Spinal cord (tissue), 10 donors: ENCODE measurements around the gene ECT2L. TPM values are rescaled to one million over a fixed set of nuclear protein-coding genes. Genes with fewer than 3 reads are reported as not detected.

Experiments used
- DNase-seq, 6 donors: peaks; one replicate each; pipeline versions ENCODE4 v3.0.0 to v3.0.0-alpha.2; 2013 to 2015; ENCODE audit warnings: low spot score in 6 of 6, low read depth in 4 of 6
- H3K27ac ChIP-seq: one replicate; pipeline ENCODE4 v1.5.1; 2013; ENCODE audit warnings: low read depth, low read length, control low read depth
- H3K27me3 ChIP-seq: one replicate; pipeline ENCODE4 v1.6.1; 2013; ENCODE audit warnings: low read length; ENCODE audit not compliant: control insufficient read depth, insufficient read depth
- H3K36me3 ChIP-seq: one replicate; pipeline ENCODE4 v1.6.1; 2013; ENCODE audit warnings: low read length; ENCODE audit not compliant: control insufficient read depth, insufficient read depth
- H3K4me1 ChIP-seq: one replicate; pipeline ENCODE4 v1.6.1; 2013; ENCODE audit warnings: low read length; ENCODE audit not compliant: control insufficient read depth, insufficient read depth
- H3K4me3 ChIP-seq: one replicate; pipeline ENCODE4 v1.5.1; 2013; ENCODE audit warnings: low read depth, low read length, control low read depth
- H3K9me3 ChIP-seq: one replicate; pipeline ENCODE4 v1.6.1; 2013; ENCODE audit warnings: low read length; ENCODE audit not compliant: control insufficient read depth, insufficient read depth
- WGBS: methylation state at CpG from one replicate; pipeline ENCODE4 v1.1.5; 2013; ENCODE audit warnings: missing lambda C conversion rate; ENCODE audit not compliant: insufficient coverage; 5-methylcytosine and 5-hydroxymethylcytosine counted together
- polyA plus RNA-seq, 2 donors: library from polyadenylated mRNA; unstranded; fragments of 120-200 nt; gene quantifications; one replicate each; pipeline ENCODE4 v1.2.1, GENCODE V29; 2013; ENCODE audit not compliant: insufficient read length in 2 of 2
- total RNA-seq, 2 donors: library from RNA; depleted of rRNA in 1 of 2; stranded (reverse); fragments of 120-200 nt in 1 of 2; fragments of >200 nt in 1 of 2; gene quantifications; one replicate each; pipeline versions ENCODE4 v1.2.3 to v1.2.4, GENCODE V29; 2013 to 2014
- donor health status: healthy.

The ECT2L gene
- total and polyA plus RNA-seq, 4 donors, result 0.54 to 0.99 (median 0.78) TPM

DNA sequence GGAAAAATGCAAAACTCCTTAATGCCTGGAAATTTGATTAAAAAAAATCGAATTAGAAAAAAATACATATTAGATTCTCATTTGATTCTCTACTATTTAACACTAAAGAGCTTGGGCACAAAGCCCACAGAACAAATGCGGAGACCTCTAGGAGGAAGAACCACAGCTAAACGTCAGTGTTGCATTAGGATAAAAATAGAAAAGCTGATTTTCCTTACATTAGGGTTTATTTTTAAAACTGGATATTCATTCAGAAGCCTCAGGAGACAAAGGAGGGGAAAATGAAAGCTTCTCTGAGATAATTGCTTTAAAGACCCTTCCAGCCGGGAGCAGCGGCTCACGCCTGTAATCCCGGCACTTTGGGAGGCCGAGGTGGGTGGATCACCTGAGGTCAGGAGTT is 77.3 kb downstream of the ECT2L start:
- H3K27ac ChIP-seq, result no peak overlapping the region

DNA sequence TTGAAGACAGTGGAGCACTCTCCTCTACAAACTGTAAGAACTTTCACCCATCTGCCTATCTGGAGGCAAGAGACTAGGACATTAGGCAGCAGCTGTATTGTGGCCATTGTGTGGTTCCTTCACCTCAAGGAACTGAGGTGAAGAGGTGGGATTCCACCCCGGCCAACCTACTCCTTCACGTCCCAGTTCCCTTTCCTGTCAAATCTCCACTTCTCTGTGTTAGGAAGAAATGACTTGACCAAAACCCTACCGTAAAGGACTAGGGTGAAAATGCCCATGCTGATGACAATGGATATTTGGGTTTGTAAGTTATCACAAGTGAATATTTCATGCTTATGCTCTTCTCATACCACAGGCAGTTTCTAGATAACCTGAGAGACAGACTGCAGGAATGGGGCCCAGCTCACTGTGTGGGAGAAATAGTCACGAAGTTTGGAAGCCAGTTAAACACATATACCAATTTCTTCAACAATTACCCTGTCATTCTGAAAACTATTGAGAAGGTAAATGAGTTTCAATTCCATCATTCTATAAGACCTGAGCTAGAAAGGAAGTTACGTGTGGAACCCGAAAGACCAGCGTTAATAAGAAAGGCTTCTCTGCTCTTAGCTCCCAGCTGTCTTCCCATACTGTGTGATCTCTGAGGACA is 86.6 kb downstream of the ECT2L start:
- H3K36me3 ChIP-seq, result no peaks in the 10 kb centered on the region
- DNase-seq, result no peak
- no peaks in the 10 kb centered on the region for H3K4me1 ChIP-seq
- H3K9me3 ChIP-seq, result no peaks in the 10 kb centered on the region
- no peak overlapping the region for H3K4me3 ChIP-seq
- no peak overlapping the region for H3K27ac ChIP-seq
- 100% methylated on average over 3 of the region's 7 CpGs for WGBS
- no peaks in the 10 kb centered on the region for H3K27me3 ChIP-seq

More for the DNA sequence above, 77.3 kb downstream of the ECT2L start:
- WGBS, result 74% methylated on average over 5 of the region's 8 CpGs
- Histone ChIP-seq H3K36me3 (no peaks in the 10 kb centered on the region), H3K4me1 (peaks cover 5% of the 10 kb centered on the region), H3K27me3 (no peaks in the 10 kb centered on the region), H3K4me3 (no peak overlapping the region), H3K9me3 (no peaks in the 10 kb centered on the region)
- peak in 1 of 6 donors; percentile 13 for DNase-seq

DNA sequence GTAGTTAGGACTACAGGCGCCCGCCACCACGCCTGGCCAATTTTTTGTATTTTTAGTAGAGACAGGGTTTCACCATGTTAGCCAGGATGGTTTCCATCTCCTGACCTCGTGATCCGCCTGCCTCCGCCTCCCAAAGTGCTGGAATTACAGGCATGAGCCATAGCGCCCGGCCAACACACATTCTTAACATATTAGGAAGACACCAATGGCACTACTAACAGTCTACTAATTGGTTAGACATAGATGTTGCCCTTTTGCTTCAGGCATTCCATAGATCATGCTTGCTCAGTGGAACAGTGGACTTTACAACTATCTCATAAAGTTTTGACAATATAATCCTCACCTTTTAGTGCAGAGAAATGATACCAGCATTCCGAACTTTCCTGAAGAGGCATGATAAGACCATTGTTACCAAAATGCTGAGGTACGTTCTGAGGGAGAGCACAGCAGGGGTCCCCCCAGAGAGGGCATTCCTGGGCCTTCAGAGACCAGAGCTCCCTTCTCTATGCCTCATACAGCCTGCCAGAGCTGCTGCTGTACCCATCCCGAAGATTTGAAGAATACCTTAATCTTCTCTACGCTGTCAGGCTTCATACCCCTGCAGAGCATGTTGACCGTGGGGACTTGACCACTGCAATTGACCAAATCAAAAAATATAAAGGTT is 89.4 kb downstream of the ECT2L start:
- Histone ChIP-seq H3K36me3 (no peaks in the 10 kb centered on the region), H3K27ac (no peak overlapping the region), H3K27me3 (no peaks in the 10 kb centered on the region), H3K9me3 (no peaks in the 10 kb centered on the region), H3K4me3 (no peak overlapping the region), H3K4me1 (no peaks in the 10 kb centered on the region)
- WGBS, result 99% methylated on average over 7 of the region's 13 CpGs
- no peak for DNase-seq

DNA sequence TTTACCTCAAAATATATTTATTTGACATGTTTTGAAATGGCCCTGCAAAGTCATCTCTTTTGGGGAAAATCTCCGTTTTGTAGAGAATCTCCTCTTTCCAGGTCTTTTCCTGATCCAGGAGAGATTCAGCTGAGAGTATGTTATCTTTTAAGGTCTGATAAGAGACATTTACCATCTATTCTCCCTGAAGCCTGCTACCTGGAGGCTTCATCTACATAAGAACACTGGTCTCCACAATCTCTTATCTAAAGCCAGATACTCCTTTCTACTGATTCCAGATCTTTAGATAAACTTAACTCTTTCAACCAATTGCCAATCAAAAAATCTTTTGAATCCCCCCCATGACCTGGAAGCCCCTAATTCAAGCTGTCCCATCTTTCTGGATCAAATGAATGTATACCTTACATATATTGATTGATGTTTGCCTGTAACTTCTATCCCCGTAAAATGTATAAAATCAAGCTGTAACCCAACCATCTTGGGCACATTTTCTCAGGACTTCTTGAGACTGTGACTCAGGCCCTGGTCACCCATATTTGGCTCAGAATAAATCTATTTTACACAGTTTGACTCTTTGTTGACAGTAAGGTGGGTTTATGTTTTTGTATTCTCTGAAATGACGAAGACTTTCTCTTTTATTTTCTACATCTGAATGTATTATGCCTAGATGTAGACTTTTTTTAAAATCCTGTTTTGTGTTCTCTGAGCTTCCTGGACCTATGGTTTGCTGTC is 95.5 kb downstream of the ECT2L start:
- no peak overlapping the region for H3K27ac ChIP-seq
- no peaks in the 10 kb centered on the region for H3K4me1 ChIP-seq
- no peak for DNase-seq
- no peaks in the 10 kb centered on the region for H3K27me3 ChIP-seq
- no peaks in the 10 kb centered on the region for H3K36me3 ChIP-seq
- H3K9me3 ChIP-seq, result no peaks in the 10 kb centered on the region
- WGBS, result no CpG with 5 or more reads among the region's 3 CpGs
- H3K4me3 ChIP-seq, result no peak overlapping the region

DNA sequence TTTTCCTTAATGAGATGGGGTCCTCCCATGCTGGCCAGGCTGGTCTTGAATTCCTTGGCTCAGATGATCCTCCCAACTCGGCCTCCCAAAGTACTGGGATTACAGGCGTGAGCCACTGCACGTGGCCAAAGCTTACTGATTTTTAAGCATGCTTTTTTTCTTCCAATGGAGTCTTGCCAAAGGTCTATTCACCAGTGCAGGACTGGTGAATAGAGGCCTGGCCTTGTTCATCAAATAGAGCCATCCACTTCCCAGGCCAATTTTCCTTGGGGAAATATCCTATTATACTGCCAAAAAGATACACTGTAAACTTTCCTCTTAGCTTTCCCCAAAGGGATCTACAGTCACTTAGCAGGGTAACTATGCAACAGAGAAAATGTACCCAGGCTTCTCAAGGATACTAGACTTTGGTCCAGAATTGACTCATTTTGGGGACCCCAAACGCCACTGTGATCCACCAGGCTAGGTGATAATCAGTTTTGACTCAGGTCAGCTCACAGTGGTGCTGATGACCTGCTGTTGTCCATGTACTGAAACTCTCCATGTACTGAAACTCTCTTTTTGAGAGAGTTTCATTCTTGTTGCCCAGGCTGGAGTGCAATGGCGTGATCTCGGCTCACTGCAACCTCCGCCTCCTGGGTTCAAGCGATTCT is 100.3 kb downstream of the ECT2L start:
- H3K4me1 ChIP-seq, result no peaks in the 10 kb centered on the region
- DNase-seq, result no peak
- H3K9me3 ChIP-seq, result no peaks in the 10 kb centered on the region
- no peak overlapping the region for H3K27ac ChIP-seq
- no peak overlapping the region for H3K4me3 ChIP-seq
- peaks cover 2% of the 10 kb centered on the region for H3K36me3 ChIP-seq
- no peaks in the 10 kb centered on the region for H3K27me3 ChIP-seq
- WGBS, result 74% methylated on average over 6 of the region's 8 CpGs

DNA sequence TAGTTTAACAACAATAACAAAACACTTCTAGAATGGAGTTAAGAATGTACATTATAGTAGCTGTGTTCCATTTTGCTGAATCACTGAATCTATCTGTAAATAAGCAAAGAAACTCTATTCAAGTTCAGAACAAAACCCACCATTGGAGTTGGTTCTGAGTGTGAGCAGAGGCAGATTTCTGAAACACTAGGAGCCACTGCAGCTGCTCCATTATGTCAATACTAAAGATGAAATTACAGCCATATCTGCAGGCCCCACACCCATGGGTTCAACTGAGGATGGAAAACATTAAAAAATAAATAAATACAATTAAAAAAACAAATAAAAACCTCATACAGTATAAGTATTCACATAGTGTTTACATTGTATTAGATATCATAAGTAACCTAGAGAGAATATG is 101.1 kb downstream of the ECT2L start:
- Histone ChIP-seq H3K4me3 (no peak overlapping the region), H3K27me3 (no peaks in the 10 kb centered on the region), H3K9me3 (no peaks in the 10 kb centered on the region), H3K27ac (no peak overlapping the region), H3K4me1 (no peaks in the 10 kb centered on the region), H3K36me3 (peaks cover 2% of the 10 kb centered on the region)
- DNase-seq, result no peak

DNA sequence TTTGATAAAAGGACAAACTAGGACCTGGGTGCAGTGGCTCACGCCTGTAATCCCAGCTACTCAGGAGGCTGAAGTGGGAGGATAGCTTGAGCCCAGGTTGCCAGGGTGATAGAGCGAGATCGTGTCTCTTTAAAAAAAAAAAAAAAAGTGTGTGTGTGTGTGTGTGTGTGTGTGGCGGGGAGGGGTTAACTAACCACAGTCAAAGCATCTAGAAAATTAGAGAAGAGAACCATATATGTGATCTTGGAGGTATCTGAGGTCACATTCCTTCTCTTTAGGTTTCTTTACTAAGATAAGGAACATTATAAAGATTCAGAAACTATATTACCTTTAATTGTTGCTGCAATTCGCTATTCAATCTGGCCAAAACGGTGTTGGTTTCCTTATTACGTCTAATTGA is 111.3 kb downstream of the ECT2L start:
- no CpG with 5 or more reads among the region's 7 CpGs for WGBS
- H3K27ac ChIP-seq, result no peak overlapping the region
- no peak overlapping the region for H3K4me3 ChIP-seq
- DNase-seq, result no peak
- no peaks in the 10 kb centered on the region for H3K4me1 ChIP-seq
- no peaks in the 10 kb centered on the region for H3K9me3 ChIP-seq
- H3K36me3 ChIP-seq, result peaks cover 26% of the 10 kb centered on the region
- no peaks in the 10 kb centered on the region for H3K27me3 ChIP-seq

DNA sequence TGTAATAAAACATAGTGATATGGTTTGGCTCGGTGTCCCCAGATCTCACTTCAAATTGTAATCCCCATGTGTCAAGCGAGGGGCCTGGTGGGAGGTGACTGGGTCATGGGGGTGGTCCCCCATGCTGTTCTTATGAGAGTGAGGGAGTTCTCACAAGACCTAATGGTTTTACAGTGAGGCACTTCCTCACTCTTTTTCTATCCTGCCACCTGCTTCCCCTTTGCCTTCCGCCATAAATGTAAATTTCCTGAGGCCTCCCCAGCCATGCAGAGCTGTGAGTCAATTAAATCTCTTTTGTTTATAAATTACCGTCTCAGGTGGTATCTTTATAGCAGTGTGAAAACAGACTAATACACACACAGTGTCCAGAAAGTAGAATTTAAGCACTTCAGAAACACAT is 113.6 kb downstream of the ECT2L start:
- DNase-seq, result no peak
- H3K4me3 ChIP-seq, result no peak overlapping the region
- H3K27me3 ChIP-seq, result no peaks in the 10 kb centered on the region
- H3K9me3 ChIP-seq, result no peaks in the 10 kb centered on the region
- H3K4me1 ChIP-seq, result no peaks in the 10 kb centered on the region
- peaks cover 29% of the 10 kb centered on the region for H3K36me3 ChIP-seq
- WGBS, result no CpG with 5 or more reads among the region's 4 CpGs
- no peak overlapping the region for H3K27ac ChIP-seq

DNA sequence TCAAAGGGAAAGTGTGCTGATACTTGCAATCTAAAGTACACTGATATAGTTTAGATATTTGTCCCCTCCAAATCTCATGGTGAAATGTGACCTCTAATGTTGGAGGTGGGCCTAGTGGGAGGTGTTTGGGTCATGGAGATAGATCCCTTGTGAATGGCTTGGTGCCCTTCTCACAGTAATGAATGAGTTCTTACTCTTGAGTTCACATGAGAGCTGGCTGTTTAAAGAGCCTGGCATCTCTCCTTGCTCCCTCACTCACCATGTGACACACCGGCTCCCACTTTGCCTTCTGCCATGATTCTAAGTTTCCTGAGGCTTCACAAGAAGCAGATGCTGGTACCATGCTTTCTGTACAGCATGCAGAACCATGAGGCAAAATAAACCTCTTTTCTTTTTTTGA is 114.1 kb downstream of the ECT2L start:
- peaks cover 32% of the 10 kb centered on the region for H3K36me3 ChIP-seq
- H3K4me1 ChIP-seq, result no peaks in the 10 kb centered on the region
- no peaks in the 10 kb centered on the region for H3K9me3 ChIP-seq
- no peak overlapping the region for H3K4me3 ChIP-seq
- H3K27me3 ChIP-seq, result no peaks in the 10 kb centered on the region
- WGBS, result 82% methylated on average over 1 of the region's 1 CpG
- no peak overlapping the region for H3K27ac ChIP-seq
- DNase-seq, result no peak
